HL-60 (cell line): ENCODE results near the gene ETNK2.

Experiments used
- CTCF ChIP-seq: IDR thresholded peaks from one replicate; pipeline ENCODE4 v1.5.1; 2011; ENCODE audit warnings: low read length, control low read depth, inconsistent platforms; ENCODE audit not compliant: insufficient read depth
- GABPA ChIP-seq: IDR thresholded peaks from 2 replicates; pipeline ENCODE4 v1.6.1; 2012; ENCODE audit warnings: low read depth

- TF ChIP-seq CTCF (no peak), GABPA (no peak)
Measured at GRCh38 chr1:204114606-204115005, 37.2 kb downstream of the ETNK2 start.
